Testis (tissue), 2 donors: ENCODE data around the gene UBQLN4.

Experiments used
- POLR2A ChIP-seq: fragments of 450-650 bp; IDR thresholded peaks from one replicate; pipeline ENCODE4 v1.6.1; 2017; ENCODE audit warnings: antibody characterized with exemption, mild to moderate bottlenecking, moderate library complexity
- TF ChIP-seq, protein P1 (sequence below), 3 experiments: fragments of 450-650 bp in 2 of 3; fragments of 200-600 bp in 1 of 3; sonication (generic) in 1 of 3; IDR thresholded peaks; one replicate each; pipeline ENCODE4 v1.5.1; 2016 to 2019; ENCODE audit warnings: antibody characterized with exemption in 3 of 3, mild to moderate bottlenecking in 2 of 3, moderate library complexity in 1 of 3

DNA sequence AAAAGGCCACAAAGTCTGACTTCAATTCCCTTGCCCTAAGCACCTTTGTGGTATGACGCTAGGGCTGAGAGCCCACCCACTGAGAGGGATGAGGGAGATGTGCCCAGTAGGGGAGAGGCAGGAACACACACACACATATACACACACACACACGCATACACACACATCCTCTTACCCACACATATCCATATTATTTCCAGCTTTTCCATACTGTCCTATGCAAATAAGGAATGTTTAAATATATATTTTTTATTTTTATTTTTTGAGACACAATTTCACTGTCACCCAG lies 10.3 kb upstream of the UBQLN4 start:
- TF ChIP-seq, protein P1, sequence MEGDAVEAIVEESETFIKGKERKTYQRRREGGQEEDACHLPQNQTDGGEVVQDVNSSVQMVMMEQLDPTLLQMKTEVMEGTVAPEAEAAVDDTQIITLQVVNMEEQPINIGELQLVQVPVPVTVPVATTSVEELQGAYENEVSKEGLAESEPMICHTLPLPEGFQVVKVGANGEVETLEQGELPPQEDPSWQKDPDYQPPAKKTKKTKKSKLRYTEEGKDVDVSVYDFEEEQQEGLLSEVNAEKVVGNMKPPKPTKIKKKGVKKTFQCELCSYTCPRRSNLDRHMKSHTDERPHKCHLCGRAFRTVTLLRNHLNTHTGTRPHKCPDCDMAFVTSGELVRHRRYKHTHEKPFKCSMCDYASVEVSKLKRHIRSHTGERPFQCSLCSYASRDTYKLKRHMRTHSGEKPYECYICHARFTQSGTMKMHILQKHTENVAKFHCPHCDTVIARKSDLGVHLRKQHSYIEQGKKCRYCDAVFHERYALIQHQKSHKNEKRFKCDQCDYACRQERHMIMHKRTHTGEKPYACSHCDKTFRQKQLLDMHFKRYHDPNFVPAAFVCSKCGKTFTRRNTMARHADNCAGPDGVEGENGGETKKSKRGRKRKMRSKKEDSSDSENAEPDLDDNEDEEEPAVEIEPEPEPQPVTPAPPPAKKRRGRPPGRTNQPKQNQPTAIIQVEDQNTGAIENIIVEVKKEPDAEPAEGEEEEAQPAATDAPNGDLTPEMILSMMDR (IDR thresholded peaks at IDR 0.05): no peak
- TF ChIP-seq POLR2A: no peak
